HG03066 (cell line): ENCODE data around the gene CTF1.

Source experiments
- ATAC-seq: cut with Tn5 transposase; IDR thresholded peaks from one replicate; pipeline ENCODE4 v1.9.1; 2021; ENCODE audit warnings: low read depth; ENCODE audit not compliant: unreplicated experiment

Gene CTF1

DNA sequence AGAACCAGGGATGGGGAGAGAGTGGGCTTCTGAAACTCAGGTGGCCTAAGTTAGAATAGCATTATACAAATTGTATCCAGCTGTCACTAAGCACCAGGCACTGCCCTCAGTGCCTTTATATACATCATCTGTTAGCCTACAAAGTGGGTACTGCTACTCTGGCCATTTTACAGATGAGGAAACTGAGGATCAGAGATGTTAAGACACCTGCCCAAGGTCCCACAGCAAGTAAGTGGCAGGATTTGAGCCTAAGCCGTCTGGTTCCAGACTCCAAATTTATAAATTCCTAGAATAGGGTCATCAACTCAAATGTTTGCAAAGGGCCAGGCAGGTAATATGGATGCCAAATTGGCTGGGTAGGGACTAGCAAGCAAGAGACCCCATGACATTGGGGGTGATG lies 54.8 kb downstream of the CTF1 start:
- ATAC-seq, result no peak

DNA sequence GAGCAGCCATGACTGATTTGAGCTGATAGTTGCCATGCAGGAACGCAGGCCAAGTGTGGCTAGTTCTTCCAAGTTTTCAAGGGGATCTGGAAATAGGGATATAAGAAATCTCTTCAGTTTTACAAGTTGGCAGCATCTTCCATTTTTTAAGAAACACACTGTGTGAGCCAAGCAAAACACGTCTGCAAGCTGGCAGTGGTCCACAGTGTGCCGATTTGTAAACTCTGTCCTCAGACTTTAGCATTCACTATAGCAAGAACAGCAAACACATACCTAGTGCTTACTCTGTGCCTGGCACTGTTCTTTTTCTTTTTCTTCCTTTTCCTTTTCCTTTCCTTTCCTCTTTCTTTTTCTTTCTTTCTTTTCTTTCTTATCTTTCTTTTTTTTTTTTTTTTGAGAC lies 55.3 kb downstream of the CTF1 start:
- no peak for ATAC-seq

DNA sequence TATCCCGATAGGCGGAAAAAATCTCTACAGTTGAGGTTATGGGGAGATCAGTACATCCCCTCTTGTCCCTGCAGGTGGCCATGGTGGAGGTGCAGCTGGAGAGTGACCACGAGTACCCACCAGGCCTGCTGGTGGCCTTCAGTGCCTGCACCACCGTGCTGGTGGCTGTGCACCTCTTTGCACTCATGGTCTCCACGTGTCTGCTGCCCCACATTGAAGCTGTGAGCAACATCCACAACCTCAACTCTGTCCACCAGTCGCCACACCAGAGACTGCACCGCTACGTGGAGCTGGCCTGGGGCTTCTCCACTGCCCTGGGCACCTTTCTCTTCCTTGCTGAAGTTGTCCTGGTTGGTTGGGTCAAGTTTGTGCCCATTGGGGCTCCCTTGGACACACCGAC lies 56.7 kb downstream of the CTF1 start:
- no peak for ATAC-seq
